AG10803 (cell line): Measurements from ENCODE around the gene EAPP.

ENCODE experiments used
- DNase-seq: peaks from one replicate; pipeline ENCODE4 v3.0.0; 2010; ENCODE audit warnings: low read depth
- H3K4me3 ChIP-seq: 2 replicates; pipeline ENCODE4 v1.5.1; 2011; ENCODE audit warnings: mild to moderate bottlenecking, low read length, control low read depth
- CTCF ChIP-seq: conservative IDR thresholded peaks from 2 replicates; pipeline ENCODE4 v1.5.1; 2011; ENCODE audit warnings: mild to moderate bottlenecking, low read length, control low read depth, inconsistent platforms

EAPP gene, protein sequence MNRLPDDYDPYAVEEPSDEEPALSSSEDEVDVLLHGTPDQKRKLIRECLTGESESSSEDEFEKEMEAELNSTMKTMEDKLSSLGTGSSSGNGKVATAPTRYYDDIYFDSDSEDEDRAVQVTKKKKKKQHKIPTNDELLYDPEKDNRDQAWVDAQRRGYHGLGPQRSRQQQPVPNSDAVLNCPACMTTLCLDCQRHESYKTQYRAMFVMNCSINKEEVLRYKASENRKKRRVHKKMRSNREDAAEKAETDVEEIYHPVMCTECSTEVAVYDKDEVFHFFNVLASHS

GRCh38 chr14:34539407-34540180, at the start of gene EAPP:
EAPP (minus strand) TSS chr14:34539701; CDS start chr14:34539628, 73 bp downstream.
- TF ChIP-seq CTCF, result no peak
- H3K4me3 ChIP-seq, result peak within 1 kb of the TSS; percentile 99
- peak; percentile 97 for DNase-seq

DNA sequence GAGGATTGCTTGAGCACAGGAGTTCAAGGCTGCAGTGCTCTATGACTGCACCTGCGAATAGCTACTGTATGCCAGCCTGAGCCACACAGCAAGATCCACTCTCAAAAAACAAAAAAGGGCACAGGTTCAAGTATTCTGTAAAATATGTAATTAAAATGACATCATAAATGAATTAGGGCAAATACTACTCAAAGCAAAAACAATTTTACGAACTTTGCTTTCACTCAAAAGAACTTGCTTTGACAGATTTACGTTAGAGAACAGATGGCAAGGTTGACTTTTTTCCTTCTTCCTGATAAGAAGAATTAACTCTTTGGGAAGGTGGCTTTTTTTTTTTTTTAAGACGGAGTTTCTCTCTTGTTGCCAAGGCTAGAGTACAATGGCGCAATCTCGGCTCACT, 44.0 kb upstream of the EAPP start:
- no peak for DNase-seq
- TF ChIP-seq CTCF, result no peak
- H3K4me3 ChIP-seq, result no peak overlapping the region

DNA sequence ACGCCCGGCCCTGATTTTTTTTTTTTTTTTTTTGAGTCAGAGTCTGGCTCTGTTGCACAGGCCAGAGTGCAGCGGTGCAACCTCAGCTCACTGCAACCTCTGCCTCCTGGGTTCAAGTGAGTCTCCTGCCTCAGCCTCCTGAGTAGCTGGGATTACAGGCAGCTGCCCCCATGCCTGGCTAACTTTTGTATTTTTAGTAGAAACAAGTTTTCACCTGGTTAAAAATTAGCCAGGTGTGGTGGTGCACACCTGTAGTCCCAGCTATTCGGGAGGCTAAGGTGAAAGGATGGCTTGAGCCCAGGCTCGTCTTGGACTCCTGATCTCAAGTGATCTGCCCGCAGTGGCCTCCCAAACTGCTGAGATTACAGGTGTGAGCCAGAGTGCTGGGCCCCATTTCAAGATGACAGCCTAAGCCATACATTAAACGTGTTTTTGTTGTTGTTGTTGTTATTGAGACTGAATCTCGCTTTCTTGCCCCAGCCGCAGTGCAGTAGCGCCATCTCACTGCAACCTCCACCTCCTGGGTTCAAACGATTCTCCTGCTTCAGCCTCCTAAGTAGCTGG, 42.7 kb upstream of the EAPP start:
- no peak for DNase-seq
- TF ChIP-seq CTCF, result no peak
- H3K4me3 ChIP-seq, result no peak overlapping the region

GRCh38 chr14:34580381-34580780, 40.9 kb upstream of the EAPP start:
- no peak for TF ChIP-seq CTCF
- no peak overlapping the region for H3K4me3 ChIP-seq
- DNase-seq, result no peak

DNA sequence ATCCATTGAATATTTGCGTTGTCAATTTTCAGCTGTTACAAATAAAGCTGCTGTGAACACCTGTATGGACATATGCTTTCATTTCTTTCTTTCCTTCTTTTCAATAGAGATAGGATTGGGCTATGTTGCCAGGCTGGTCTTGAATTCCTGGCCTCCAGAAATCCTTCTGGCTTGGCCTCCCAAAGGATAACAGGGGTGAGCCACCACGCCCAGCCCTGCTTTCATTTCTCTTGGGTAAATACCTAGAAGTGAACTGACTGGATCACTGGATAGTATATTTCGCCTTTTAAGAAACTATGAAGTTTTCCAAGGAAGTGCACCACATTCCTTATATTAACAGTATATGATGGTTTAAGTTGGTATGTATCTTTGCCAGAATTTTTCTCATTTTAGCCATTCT, 32.3 kb upstream of the EAPP start:
- no peak for DNase-seq
- TF ChIP-seq CTCF, result no peak
- H3K4me3 ChIP-seq, result no peak overlapping the region

DNA sequence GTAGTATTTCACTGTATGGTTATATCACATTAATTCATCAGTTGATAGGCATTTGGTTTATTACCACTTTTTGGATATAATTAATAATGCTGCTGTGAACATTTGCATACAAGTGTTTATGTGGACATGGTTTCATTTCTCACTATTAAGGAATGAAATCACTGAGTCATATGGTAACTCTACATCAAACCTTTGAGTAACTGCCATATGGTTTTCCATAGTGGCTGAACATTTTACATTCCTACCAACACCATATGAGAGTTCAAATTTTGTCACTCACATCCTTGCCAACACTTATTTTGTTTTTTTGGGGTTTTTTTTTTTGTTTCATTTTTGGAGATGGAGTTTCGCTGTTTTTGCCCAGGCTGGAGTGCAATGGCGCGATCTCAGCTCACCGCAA, 30.2 kb upstream of the EAPP start:
- no peak overlapping the region for H3K4me3 ChIP-seq
- DNase-seq, result peak; percentile 44
- TF ChIP-seq CTCF, result no peak
